Measurements from ENCODE around the gene MTM1.

DNA sequence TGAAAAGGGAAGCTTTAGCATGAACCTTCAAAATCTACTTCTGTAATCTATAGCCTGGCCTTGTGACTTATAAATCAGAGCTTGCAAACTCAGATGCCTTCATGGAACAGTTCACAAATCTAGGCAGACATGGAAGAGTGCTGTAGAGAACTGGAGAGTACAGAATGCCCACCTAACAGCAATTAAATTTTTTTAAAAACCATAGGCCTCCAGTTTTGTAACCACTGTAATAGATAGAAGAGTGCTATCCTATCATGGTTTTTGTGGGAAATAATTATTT lies 135.2 kb downstream of the MTM1 start:
- TF ChIP-seq EZH2 (IDR thresholded peaks at IDR 0.05; ENCODE audit: borderline replicate concordance, insufficient read depth, low read depth, low read length, poor library complexity, severe bottlenecking) (no peak), CTCF (IDR thresholded peaks at IDR 0.05) (no peak)

All from B cell (primary cell).